Measurements from ENCODE around the gene BFSP2. TPM values are rescaled to one million over a fixed set of nuclear protein-coding genes. Genes with fewer than 3 reads are reported as not detected.
A peak's percentile ranks its signal among the peaks of the same experiment; 100 is the strongest.
"Not testable (repeated sequence)": the region's sequence is repeated elsewhere in the genome, so short reads cannot be mapped to it uniquely, and the experiment has no call there.

The BFSP2 gene
- total RNA-seq, 1 donor from 2014 or later, result 1.3 TPM

DNA sequence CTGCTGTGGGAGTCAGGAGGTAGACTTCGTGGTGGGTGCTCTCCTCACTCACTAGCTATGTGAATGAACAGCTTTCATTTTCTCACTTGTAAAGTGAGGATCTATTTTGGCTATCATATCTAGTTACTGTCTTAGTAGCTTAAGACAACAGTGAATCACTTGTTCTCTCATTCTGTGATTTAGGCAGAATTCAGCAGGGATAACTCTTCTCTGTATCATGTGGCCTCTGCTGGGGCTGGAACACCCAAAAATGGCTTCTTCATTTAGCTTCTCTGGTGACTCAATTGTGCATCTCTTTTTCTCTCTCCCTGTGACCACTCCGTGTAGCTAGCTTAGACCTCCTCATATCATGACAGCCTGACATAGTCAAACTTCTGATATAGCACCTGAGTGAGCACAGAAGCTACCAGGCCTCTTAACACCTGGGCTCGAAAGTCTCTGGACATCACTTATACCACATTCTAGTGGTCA lies 68.4 kb downstream of the BFSP2 start:
- Mint-ChIP-seq H3K36me3 (ENCODE audit: low read depth) (no peaks in the 10 kb centered on the region), H3K4me3 (no peak overlapping the region), H3K27ac (peak overlapping the region; percentile 60), H3K27me3 (no peaks in the 10 kb centered on the region), H3K4me1 (peaks cover 69% of the 10 kb centered on the region), H3K9me3 (no peaks in the 10 kb centered on the region)
- TF ChIP-seq, protein P1, sequence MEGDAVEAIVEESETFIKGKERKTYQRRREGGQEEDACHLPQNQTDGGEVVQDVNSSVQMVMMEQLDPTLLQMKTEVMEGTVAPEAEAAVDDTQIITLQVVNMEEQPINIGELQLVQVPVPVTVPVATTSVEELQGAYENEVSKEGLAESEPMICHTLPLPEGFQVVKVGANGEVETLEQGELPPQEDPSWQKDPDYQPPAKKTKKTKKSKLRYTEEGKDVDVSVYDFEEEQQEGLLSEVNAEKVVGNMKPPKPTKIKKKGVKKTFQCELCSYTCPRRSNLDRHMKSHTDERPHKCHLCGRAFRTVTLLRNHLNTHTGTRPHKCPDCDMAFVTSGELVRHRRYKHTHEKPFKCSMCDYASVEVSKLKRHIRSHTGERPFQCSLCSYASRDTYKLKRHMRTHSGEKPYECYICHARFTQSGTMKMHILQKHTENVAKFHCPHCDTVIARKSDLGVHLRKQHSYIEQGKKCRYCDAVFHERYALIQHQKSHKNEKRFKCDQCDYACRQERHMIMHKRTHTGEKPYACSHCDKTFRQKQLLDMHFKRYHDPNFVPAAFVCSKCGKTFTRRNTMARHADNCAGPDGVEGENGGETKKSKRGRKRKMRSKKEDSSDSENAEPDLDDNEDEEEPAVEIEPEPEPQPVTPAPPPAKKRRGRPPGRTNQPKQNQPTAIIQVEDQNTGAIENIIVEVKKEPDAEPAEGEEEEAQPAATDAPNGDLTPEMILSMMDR (IDR thresholded peaks at IDR 0.05), result no peak
- ChIA-PET CTCF (interaction anchor here (1.0 to 2.6 kb wide), 4 partner anchors 20 to 107 kb away, joined by 3 to 9 read pairs (median 3); no protein-coding TSS in a partner anchor), POLR2A (interaction anchor here (1.1 to 9.0 kb wide), 3 partner anchors 20 to 104 kb away, joined by 3 to 98 read pairs (median 33); partner anchors contain the start of gene CDV3)
- ATAC-seq (ENCODE audit: low read depth) (no peak), DNase-seq (no peak)
- intact Hi-C loops (cut with micrococcal nuclease), result no loop called here

DNA sequence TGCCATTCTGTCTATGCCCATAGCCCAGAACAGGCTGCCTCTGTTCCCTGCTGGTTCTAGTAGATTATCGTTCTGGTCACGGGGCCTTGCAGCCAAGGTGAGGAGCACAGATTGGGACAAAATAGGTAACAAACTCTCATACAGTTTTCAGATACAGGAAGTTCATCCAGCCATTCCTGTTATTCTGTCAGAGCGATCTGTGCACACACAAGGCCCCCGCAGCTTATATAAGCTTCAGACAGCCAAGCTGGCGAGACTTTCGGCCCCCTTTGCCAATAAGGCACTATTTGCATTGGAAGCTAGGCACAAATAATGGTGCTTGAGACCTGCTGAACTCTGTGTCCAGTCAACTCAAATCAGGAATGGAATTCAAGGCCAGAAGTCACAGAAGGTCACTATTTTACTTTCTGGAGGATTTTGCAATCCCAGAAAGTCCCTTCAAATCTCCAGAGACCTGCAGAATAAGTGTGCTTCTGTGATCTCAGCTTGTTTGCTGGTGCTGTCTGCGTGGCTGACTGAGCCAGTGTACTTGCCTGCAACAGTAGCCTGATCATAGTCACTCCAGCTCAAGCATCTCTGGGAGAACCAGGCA lies 69.4 kb downstream of the BFSP2 start:
- Mint-ChIP-seq H3K4me3 (no peak overlapping the region), H3K9me3 (no peaks in the 10 kb centered on the region), H3K36me3 (ENCODE audit: low read depth) (no peaks in the 10 kb centered on the region), H3K27ac (peak overlapping the region; percentile 37), H3K4me1 (peaks cover 66% of the 10 kb centered on the region), H3K27me3 (no peaks in the 10 kb centered on the region)
- DNase-seq, result no peak
- ATAC-seq (ENCODE audit: low read depth), result peak; percentile 49
- TF ChIP-seq, protein P1 (IDR thresholded peaks at IDR 0.05), result no peak
- POLR2A ChIA-PET, result interaction anchor here (3.9 to 9.0 kb wide), 2 partner anchors 21 to 103 kb away, joined by 33 to 98 read pairs; partner anchors contain the start of gene CDV3
- CTCF ChIA-PET, result interaction anchor here (2.2 to 2.6 kb wide), 2 partner anchors 19 to 110 kb away, joined by 5 to 9 read pairs; no protein-coding TSS in a partner anchor
- intact Hi-C loops (cut with micrococcal nuclease), result no loop called here

DNA sequence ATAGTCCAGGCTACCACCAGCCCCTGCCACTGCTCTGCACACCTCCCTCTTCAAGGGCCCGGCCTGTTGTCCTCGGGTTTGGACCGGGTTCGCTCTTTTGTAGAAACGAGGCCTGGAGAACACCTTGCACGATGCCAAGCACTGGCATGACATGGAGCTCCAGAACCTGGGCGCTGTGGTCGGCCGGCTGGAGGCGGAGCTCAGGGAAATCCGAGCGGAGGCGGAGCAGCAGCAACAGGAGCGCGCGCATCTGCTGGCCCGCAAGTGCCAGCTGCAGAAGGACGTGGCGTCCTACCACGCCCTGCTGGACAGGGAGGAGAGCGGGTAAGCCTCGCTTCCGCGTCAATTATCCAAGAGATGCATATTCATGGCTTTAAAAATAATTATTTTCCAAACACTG lies 72.4 kb downstream of the BFSP2 start:
- H3K4me1 Mint-ChIP-seq, result peaks cover 72% of the 10 kb centered on the region
- H3K36me3 Mint-ChIP-seq (ENCODE audit: low read depth), result no peaks in the 10 kb centered on the region
- H3K4me3 Mint-ChIP-seq, result no peak overlapping the region
- intact Hi-C loops (cut with micrococcal nuclease), result no loop called here
- H3K9me3 Mint-ChIP-seq, result no peaks in the 10 kb centered on the region
- ChIA-PET CTCF (interaction anchor here (1.0 kb wide), 1 partner anchor 100 kb away, joined by 3 read pairs; no protein-coding TSS in a partner anchor), POLR2A (interaction anchor here (0.6 to 9.0 kb wide), 6 partner anchors 15 to 100 kb away, joined by 4 to 98 read pairs (median 6); partner anchors contain the start of gene CDV3)
- no peak overlapping the region for H3K27ac Mint-ChIP-seq
- H3K27me3 Mint-ChIP-seq, result no peaks in the 10 kb centered on the region
- TF ChIP-seq, protein P1 (IDR thresholded peaks at IDR 0.05), result no peak
- no peak for DNase-seq
- no peak for ATAC-seq (ENCODE audit: low read depth)

DNA sequence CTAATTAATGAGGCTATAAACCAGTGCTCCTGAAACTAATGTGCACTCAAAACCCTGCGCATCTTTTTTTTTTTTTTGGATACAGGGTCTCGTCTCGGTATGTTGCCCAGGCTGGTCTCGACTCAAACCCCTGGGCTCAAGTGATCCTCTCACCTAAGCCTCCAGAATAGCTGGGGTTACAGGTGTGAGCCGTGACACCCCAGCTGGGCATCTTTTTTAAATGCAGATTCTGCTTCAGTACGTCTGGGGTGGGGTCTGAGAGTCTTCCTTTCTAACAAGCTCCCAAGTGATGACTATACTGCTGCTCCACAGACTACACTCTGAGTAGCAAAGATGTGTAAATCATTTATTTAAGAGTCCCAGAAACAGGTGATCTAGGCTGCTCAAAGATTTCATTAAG lies 73.0 kb downstream of the BFSP2 start:
- no peak for DNase-seq
- POLR2A ChIA-PET, result interaction anchor here (0.7 to 9.0 kb wide), 5 partner anchors 16 to 100 kb away, joined by 4 to 98 read pairs (median 5); partner anchors contain the start of gene CDV3
- TF ChIP-seq, protein P1 (IDR thresholded peaks at IDR 0.05), result no peak
- no peaks in the 10 kb centered on the region for H3K36me3 Mint-ChIP-seq (ENCODE audit: low read depth)
- intact Hi-C loops (cut with micrococcal nuclease), result no loop called here
- no peak for ATAC-seq (ENCODE audit: low read depth)
- CTCF ChIA-PET, result interaction anchor here (0.6 to 1.0 kb wide), 2 partner anchors 69 to 99 kb away, joined by 3 read pairs; no protein-coding TSS in a partner anchor
- no peaks in the 10 kb centered on the region for H3K9me3 Mint-ChIP-seq
- H3K27ac Mint-ChIP-seq, result no peak overlapping the region
- H3K4me1 Mint-ChIP-seq, result peaks cover 72% of the 10 kb centered on the region
- H3K4me3 Mint-ChIP-seq, result no peak overlapping the region
- H3K27me3 Mint-ChIP-seq, result no peaks in the 10 kb centered on the region

DNA sequence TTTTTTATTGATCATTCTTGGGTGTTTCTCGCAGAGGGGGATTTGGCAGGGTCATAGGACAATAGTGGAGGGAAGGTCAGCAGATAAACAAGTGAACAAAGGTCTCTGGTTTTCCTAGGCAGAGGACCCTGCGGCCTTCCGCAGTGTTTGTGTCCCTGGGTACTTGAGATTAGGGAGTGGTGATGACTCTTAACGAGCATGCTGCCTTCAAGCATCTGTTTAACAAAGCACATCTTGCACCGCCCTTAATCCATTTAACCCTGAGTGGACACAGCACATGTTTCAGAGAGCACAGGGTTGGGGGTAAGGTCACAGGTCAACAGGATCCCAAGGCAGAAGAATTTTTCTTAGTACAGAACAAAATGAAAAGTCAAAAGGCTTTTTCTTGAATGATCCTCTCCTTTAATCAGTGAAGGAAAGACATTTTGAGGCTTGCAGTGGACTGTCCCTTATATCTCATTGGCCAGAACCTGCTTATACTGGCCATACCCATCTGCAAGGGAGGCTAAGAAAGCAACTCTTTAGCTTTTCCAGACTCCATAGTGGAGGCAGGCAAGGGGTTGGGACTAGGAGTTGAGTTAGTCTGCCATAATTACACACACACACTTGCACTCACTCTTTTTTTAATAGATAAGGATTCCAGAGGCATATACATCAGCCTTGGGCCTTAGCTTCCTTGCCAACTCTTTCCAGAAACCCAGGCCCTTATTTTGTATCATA lies 73.8 kb downstream of the BFSP2 start:
- ATAC-seq (ENCODE audit: low read depth); H3K9me3 Mint-ChIP-seq; H3K27me3 Mint-ChIP-seq; H3K4me3 Mint-ChIP-seq; DNase-seq; H3K36me3 Mint-ChIP-seq (ENCODE audit: low read depth): not testable (repeated sequence)
- CTCF ChIA-PET, result interaction anchor here (0.6 to 0.8 kb wide), 2 partner anchors 50 to 69 kb away, joined by 3 read pairs; no protein-coding TSS in a partner anchor
- Mint-ChIP-seq H3K4me1 (peaks cover 72% of the 10 kb centered on the region), H3K27ac (peak overlapping the region; percentile 92)
- POLR2A ChIA-PET, result interaction anchor here (1.1 to 4.0 kb wide), 4 partner anchors 16 to 99 kb away, joined by 5 to 37 read pairs (median 18); partner anchors contain the start of gene CDV3
- intact Hi-C loops (cut with micrococcal nuclease), result loop anchor here (2.0 kb wide), 1 partner anchor 49 kb away; no protein-coding TSS in a partner anchor
